DOHH2 (cell line): Measurements from ENCODE around the gene SLIT1.

Experiments used
- CTCF ChIP-seq: fragments of 200-600 bp; sonication (generic); IDR thresholded peaks from one replicate; pipeline ENCODE4 v1.5.1; 2014; ENCODE audit warnings: antibody characterized with exemption, mild to moderate bottlenecking, low read depth, low read length; ENCODE audit not compliant: poor library complexity, severe bottlenecking
- EZH2phosphoT487 ChIP-seq: fragments of 200-600 bp; sonication (generic); IDR thresholded peaks from 2 replicates; pipeline ENCODE4 v1.6.1; 2017; ENCODE audit warnings: borderline replicate concordance, mild to moderate bottlenecking, antibody characterized with exemption, low read length, moderate library complexity, mixed read lengths

- TF ChIP-seq CTCF (no peak), EZH2phosphoT487 (no peak)
Measured at GRCh38 chr10:97090035-97090434, 95.7 kb downstream of the SLIT1 start.
